Fibroblast of lung (primary cell): ENCODE measurements around the gene CFI. TPM values are rescaled to one million over a fixed set of nuclear protein-coding genes. Genes with fewer than 3 reads are reported as not detected.

Experiments used
- DNase-seq, 2 donors: peaks; one replicate each; pipeline versions ENCODE4 v3.0.0 to v3.0.0-alpha.2; 2010; ENCODE audit warnings: low read depth in 2 of 2
- H2AFZ ChIP-seq: 2 replicates; pipeline ENCODE4 v1.5.1; 2012; ENCODE audit warnings: low read length, control low read depth, inconsistent platforms
- H3K27ac ChIP-seq: 2 replicates; pipeline ENCODE4 v1.5.1; 2011; ENCODE audit warnings: low read length, control low read depth; ENCODE audit not compliant: insufficient read depth
- H3K27me3 ChIP-seq: 2 replicates; pipeline ENCODE4 v1.5.1; 2011; ENCODE audit warnings: mild to moderate bottlenecking, low read length; ENCODE audit not compliant: control insufficient read depth, insufficient read depth
- H3K36me3 ChIP-seq: 2 replicates; pipeline ENCODE4 v1.5.1; 2011; ENCODE audit warnings: low read length; ENCODE audit not compliant: control insufficient read depth, insufficient read depth
- H3K4me1 ChIP-seq: 2 replicates; pipeline ENCODE4 v1.5.1; 2011; ENCODE audit warnings: low read length; ENCODE audit not compliant: control insufficient read depth, insufficient read depth; ENCODE audit errors: extremely low read depth
- H3K4me2 ChIP-seq: 2 replicates; pipeline ENCODE4 v1.5.1; 2011; ENCODE audit warnings: low read length, control low read depth; ENCODE audit not compliant: insufficient read depth; ENCODE audit errors: extremely low read depth
- H3K4me3 ChIP-seq, 4 experiments: fragments of 200-600 bp in 1 of 4; sonication (generic) in 1 of 4; replicated peaks in 1 of 4; 2 replicates each; pipeline ENCODE4 v1.5.1; 2011 to 2016; ENCODE audit warnings: low read length in 4 of 4, low read depth in 3 of 4, mild to moderate bottlenecking in 3 of 4, control low read depth in 2 of 4, inconsistent platforms in 1 of 4, mixed read lengths in 1 of 4; ENCODE audit not compliant: insufficient read depth in 1 of 4; ENCODE audit errors: control extremely low read depth in 1 of 4
- H3K79me2 ChIP-seq: 2 replicates; pipeline ENCODE4 v1.5.1; 2012; ENCODE audit warnings: mild to moderate bottlenecking, low read length, inconsistent platforms; ENCODE audit not compliant: control insufficient read depth, insufficient read depth
- H3K9ac ChIP-seq: 2 replicates; pipeline ENCODE4 v1.5.1; 2011; ENCODE audit warnings: mild to moderate bottlenecking, low read length, control low read depth; ENCODE audit not compliant: insufficient read depth
- H3K9me3 ChIP-seq: 2 replicates; pipeline ENCODE4 v1.5.1; 2012; ENCODE audit warnings: low read depth, low read length; ENCODE audit not compliant: control insufficient read depth, insufficient read depth
- H4K20me1 ChIP-seq: 2 replicates; pipeline ENCODE4 v1.5.1; 2011; ENCODE audit warnings: low read length; ENCODE audit not compliant: control insufficient read depth, insufficient read depth; ENCODE audit errors: extremely low read depth
- EZH2 ChIP-seq: IDR thresholded peaks from 2 replicates; pipeline ENCODE4 v1.5.1; 2012; ENCODE audit warnings: low read length, control low read depth, mild to moderate bottlenecking; ENCODE audit errors: missing control alignments
- polyA plus RNA-seq, 2 donors: library from polyadenylated mRNA; depleted of rRNA in 1 of 2; stranded (reverse) in 1 of 2; unstranded in 1 of 2; fragments of >200 nt; gene quantifications; 2 replicates each; pipeline ENCODE4 v1.2.1, GENCODE V29; 2011 to 2012; ENCODE audit warnings: missing spikeins in 1 of 2
- total RNA-seq: library from RNA; depleted of rRNA; stranded (reverse); fragments of >200 nt; gene quantifications from 2 replicates; pipeline ENCODE4 v1.2.1, GENCODE V29; 2014
- TF ChIP-seq, protein P1 (sequence below), 2 donors: IDR thresholded peaks in 1 of 2; conservative IDR thresholded peaks in 1 of 2; 1 replicate in 1 of 2; 2 replicates in 1 of 2; pipeline ENCODE4 v1.5.1; 2011 to 2012; ENCODE audit warnings: low read length in 2 of 2, control low read depth in 1 of 2, inconsistent platforms in 1 of 2, low read depth in 1 of 2, mild to moderate bottlenecking in 1 of 2

Gene CFI
- total and polyA plus RNA-seq, 2 donors (not counting 1 experiment from before 2014, with no cell fraction given): 10.2 to 18.2 TPM

DNA sequence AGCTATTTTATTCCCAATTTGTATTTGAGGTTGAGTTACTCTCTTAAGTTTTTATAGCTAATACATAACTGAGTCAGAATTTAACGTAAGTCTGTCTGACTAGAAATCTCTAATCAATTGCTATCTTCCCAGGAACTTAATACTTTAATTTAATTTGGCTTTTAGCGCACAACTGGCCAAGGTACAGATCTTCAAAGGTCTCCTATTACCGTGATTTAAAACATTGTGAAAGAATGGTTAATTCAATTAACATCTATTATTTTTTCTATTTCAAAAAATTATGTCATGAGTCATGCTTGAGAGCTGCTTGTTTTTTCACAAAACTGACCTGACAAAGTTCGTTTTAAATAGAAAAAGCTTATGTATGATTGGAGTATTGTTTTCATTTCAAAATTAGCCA is 49.9 kb downstream of the CFI start:
- DNase-seq: no peak
- Histone ChIP-seq H3K36me3 (no peaks in the 10 kb centered on the region), H4K20me1 (no peaks in the 10 kb centered on the region), H3K4me3 (no peak overlapping the region), H3K79me2 (no peaks in the 10 kb centered on the region), H3K4me2 (no peak overlapping the region), H3K9me3 (no peaks in the 10 kb centered on the region), H3K27ac (no peak overlapping the region), H2AFZ (no peak overlapping the region), H3K4me1 (no peaks in the 10 kb centered on the region), H3K27me3 (no peaks in the 10 kb centered on the region), H3K9ac (no peak overlapping the region)
- TF ChIP-seq, protein P1, sequence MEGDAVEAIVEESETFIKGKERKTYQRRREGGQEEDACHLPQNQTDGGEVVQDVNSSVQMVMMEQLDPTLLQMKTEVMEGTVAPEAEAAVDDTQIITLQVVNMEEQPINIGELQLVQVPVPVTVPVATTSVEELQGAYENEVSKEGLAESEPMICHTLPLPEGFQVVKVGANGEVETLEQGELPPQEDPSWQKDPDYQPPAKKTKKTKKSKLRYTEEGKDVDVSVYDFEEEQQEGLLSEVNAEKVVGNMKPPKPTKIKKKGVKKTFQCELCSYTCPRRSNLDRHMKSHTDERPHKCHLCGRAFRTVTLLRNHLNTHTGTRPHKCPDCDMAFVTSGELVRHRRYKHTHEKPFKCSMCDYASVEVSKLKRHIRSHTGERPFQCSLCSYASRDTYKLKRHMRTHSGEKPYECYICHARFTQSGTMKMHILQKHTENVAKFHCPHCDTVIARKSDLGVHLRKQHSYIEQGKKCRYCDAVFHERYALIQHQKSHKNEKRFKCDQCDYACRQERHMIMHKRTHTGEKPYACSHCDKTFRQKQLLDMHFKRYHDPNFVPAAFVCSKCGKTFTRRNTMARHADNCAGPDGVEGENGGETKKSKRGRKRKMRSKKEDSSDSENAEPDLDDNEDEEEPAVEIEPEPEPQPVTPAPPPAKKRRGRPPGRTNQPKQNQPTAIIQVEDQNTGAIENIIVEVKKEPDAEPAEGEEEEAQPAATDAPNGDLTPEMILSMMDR (conservative IDR thresholded peaks at IDR 0.05 in 1 of 2, IDR thresholded peaks at IDR 0.05 in 1 of 2; ENCODE audit: low read depth in 1 of 2, low read length in 2 of 2): no peak
- TF ChIP-seq EZH2: no peak

DNA sequence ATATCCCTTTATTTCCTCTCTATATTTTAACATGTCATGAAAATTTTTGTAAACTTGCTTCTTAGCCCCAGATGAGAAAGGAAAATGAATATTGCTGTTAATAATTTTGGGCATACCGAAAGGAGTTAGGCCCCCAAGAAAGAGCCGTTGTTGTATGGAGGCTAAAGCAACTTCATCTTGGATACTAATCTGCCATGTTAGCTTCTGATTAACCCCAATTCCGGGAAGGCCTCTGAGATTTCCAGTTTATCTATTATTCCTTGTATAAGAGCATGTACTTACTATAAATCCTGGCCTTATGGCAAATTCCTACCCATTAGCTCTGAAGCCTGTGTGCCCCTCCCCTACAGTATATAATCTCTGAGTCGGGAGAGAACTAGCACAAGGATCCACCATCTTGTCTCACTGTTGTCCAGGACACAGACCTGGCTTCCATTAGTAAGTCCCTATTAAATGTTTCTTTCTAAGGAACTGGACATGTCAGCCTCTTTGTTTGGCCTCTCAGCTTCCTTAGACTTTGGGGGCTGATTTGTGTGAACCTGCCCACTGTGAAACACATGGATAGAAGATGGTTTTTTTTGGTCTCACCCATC is 51.1 kb downstream of the CFI start:
- DNase-seq: no peak
- no peak for TF ChIP-seq EZH2
- TF ChIP-seq, protein P1 (conservative IDR thresholded peaks at IDR 0.05 in 1 of 2, IDR thresholded peaks at IDR 0.05 in 1 of 2; ENCODE audit: low read depth in 1 of 2, low read length in 2 of 2): no peak
- Histone ChIP-seq H3K4me3 (no peak overlapping the region), H3K4me2 (no peak overlapping the region), H3K27me3 (no peaks in the 10 kb centered on the region), H3K79me2 (no peaks in the 10 kb centered on the region), H4K20me1 (no peaks in the 10 kb centered on the region), H3K27ac (no peak overlapping the region), H3K4me1 (no peaks in the 10 kb centered on the region), H3K36me3 (no peaks in the 10 kb centered on the region), H2AFZ (no peak overlapping the region), H3K9ac (no peak overlapping the region), H3K9me3 (no peaks in the 10 kb centered on the region)

DNA sequence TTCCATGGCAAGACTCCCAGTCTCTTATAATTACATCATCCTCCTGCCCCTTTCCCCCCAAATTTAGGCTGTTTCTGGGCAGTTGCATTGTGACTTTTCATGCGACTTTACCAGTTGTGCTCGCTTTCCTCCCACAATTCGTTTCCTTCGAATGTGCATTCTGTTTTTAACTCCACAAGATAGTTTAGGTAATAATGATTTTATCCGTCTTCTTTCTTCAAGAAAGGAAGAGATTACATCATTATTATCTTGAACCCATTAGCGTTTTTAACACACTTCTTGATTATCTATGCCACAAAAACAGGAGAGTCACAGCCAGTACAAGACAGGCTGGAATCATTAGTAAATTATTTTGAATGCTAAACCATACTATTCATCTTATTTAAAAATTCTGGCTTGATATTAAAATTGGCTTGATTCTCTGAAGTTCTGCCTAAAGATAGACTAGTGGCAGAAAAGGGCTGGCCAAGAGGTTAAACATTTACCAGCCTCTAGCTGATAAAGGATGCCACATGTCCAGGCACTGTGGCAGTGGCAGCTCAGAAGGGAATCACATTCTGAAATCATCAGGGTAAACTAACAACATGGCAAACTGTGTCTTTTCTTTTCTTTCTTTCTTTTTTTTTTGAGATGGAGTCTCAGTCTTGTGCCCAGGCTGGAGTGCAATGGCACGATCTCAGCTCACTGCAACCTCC is 52.3 kb downstream of the CFI start:
- Histone ChIP-seq H2AFZ (no peak overlapping the region), H3K27ac (no peak overlapping the region), H3K4me1 (no peaks in the 10 kb centered on the region), H3K79me2 (no peaks in the 10 kb centered on the region), H3K9ac (no peak overlapping the region), H3K9me3 (no peaks in the 10 kb centered on the region), H3K4me2 (no peak overlapping the region), H4K20me1 (no peaks in the 10 kb centered on the region), H3K27me3 (no peaks in the 10 kb centered on the region), H3K4me3 (no peak overlapping the region), H3K36me3 (no peaks in the 10 kb centered on the region)
- DNase-seq: no peak
- TF ChIP-seq EZH2: no peak
- TF ChIP-seq, protein P1 (conservative IDR thresholded peaks at IDR 0.05 in 1 of 2, IDR thresholded peaks at IDR 0.05 in 1 of 2; ENCODE audit: low read depth in 1 of 2, low read length in 2 of 2): no peak
